Ectodermal cell (in vitro differentiated cells): ENCODE measurements around the gene FBXL2.

Source experiments
- H3K27ac ChIP-seq: 2 replicates; pipeline ENCODE4 v1.7.0; 2013; ENCODE audit warnings: mild to moderate bottlenecking, low read depth, low read length; ENCODE audit not compliant: insufficient read depth, poor library complexity, severe bottlenecking
- H3K27me3 ChIP-seq: 2 replicates; pipeline ENCODE4 v1.7.0; 2013; ENCODE audit warnings: mild to moderate bottlenecking, low read length; ENCODE audit not compliant: insufficient read depth, control insufficient read depth, poor library complexity, severe bottlenecking
- H3K36me3 ChIP-seq: one replicate; pipeline ENCODE4 v1.7.0; 2013; ENCODE audit warnings: low read length; ENCODE audit not compliant: control insufficient read depth, insufficient read depth
- H3K4me1 ChIP-seq: one replicate; pipeline ENCODE4 v1.7.0; 2013; ENCODE audit warnings: low read length; ENCODE audit not compliant: control insufficient read depth, insufficient read depth
- H3K4me3 ChIP-seq: 2 replicates; pipeline ENCODE4 v1.7.0; 2013; ENCODE audit warnings: low read depth, low read length, control low read depth; ENCODE audit not compliant: insufficient read depth
- H3K9me3 ChIP-seq: 2 replicates; pipeline ENCODE4 v1.7.0; 2013; ENCODE audit warnings: mild to moderate bottlenecking, low read length, moderate library complexity; ENCODE audit not compliant: control insufficient read depth
- WGBS, 2 experiments: methylation state at CpG; one replicate each; pipeline ENCODE4 v1.1.7; 2013; ENCODE audit warnings: missing lambda C conversion rate in 2 of 2; 5-methylcytosine and 5-hydroxymethylcytosine counted together

Gene FBXL2

GRCh38 chr3:33355611-33356010 lies 78.4 kb downstream of the FBXL2 start:
- Histone ChIP-seq H3K9me3 (no peaks in the 10 kb centered on the region), H3K4me1 (no peaks in the 10 kb centered on the region), H3K4me3 (no peak overlapping the region), H3K27ac (no peak overlapping the region), H3K36me3 (no peaks in the 10 kb centered on the region), H3K27me3 (no peaks in the 10 kb centered on the region)
- WGBS, 2 experiments, result 92 to 97% methylated on average over 5 of the region's 5 CpGs

- no peaks in the 10 kb centered on the region for H3K4me1 ChIP-seq
Measured at GRCh38 chr3:33358172-33358781, 81.0 kb downstream of the FBXL2 start.

GRCh38 chr3:33360136-33360825 lies 83.0 kb downstream of the FBXL2 start:
- Histone ChIP-seq H3K27ac (no peak overlapping the region), H3K9me3 (no peaks in the 10 kb centered on the region), H3K27me3 (no peaks in the 10 kb centered on the region), H3K4me3 (no peak overlapping the region), H3K36me3 (no peaks in the 10 kb centered on the region), H3K4me1 (peaks cover 4% of the 10 kb centered on the region)
- WGBS, 2 experiments, result 91 to 100% methylated on average over 1 of the region's 1 CpG

More at GRCh38 chr3:33358172-33358781, 81.0 kb downstream of the FBXL2 start:
- Histone ChIP-seq H3K9me3 (no peaks in the 10 kb centered on the region), H3K27me3 (no peaks in the 10 kb centered on the region), H3K27ac (peak overlapping the region; percentile 39), H3K4me3 (no peak overlapping the region), H3K36me3 (no peaks in the 10 kb centered on the region)
- WGBS, 2 experiments, result 77 to 84% methylated on average over 4 of the region's 4 CpGs

DNA sequence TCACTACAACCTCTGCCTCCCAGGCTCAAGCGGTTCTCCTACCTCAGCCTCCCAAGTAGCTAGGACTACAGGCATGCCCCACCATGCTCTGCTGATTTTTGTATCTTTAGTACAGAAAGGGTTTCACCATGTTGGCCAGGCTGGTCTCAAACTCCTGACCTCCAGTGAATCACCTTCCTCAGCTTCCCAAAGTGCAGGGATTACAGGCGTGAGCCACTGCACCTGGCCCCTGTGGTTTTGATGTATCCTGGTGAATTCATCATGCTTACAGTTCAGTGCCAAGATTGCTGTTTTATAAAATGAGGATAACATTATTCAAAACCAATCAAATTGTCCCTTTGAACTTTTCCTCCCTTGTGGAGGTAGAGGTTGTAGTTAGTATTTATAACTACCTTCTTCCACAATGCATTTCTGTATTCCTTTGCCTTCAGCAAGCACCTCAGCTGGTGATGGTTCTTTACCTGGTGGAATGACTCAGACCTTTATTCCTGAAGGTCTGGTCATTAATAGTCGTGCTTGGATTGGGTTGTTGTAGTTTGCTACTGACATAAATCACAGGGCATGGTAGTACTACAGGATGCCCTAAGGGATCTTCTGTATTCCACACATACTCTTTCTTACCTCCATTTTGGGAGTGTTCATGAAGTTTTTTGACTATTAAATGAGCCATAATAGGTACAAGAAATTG lies 86.0 kb downstream of the FBXL2 start:
- H3K27me3 ChIP-seq, result no peaks in the 10 kb centered on the region
- no peak overlapping the region for H3K4me3 ChIP-seq
- WGBS, 2 experiments, result 92 to 95% methylated on average over 3 of the region's 3 CpGs
- H3K27ac ChIP-seq, result no peak overlapping the region
- no peaks in the 10 kb centered on the region for H3K9me3 ChIP-seq
- H3K36me3 ChIP-seq, result no peaks in the 10 kb centered on the region
- peaks cover 4% of the 10 kb centered on the region for H3K4me1 ChIP-seq

DNA sequence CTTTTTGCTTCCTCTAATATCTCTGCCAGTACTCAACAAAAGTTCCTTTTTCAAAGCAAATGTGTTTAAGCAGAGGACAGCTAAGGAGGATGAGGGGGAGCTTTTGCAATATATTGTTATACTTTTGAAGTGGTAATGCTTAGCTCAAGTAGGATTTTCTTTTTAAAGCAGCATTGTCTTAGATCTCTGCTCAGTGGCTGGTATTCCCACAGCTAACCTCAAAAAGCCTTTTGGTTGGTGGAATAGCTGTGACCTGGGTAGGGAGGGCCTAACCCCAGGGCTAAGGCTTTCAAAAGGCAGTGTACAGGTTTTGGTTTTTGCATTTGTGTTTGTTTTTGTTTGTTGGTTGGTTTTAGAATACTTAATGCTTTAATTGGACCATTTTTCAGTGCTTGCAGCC lies 86.8 kb downstream of the FBXL2 start:
- no peak overlapping the region for H3K4me3 ChIP-seq
- peaks cover 4% of the 10 kb centered on the region for H3K4me1 ChIP-seq
- H3K9me3 ChIP-seq, result no peaks in the 10 kb centered on the region
- H3K27ac ChIP-seq, result no peak overlapping the region
- H3K36me3 ChIP-seq, result no peaks in the 10 kb centered on the region
- H3K27me3 ChIP-seq, result no peaks in the 10 kb centered on the region

- Histone ChIP-seq H3K27ac (no peak overlapping the region), H3K4me3 (no peak overlapping the region)
- WGBS, 2 experiments, result 92 to 93% methylated on average over 9 of the region's 10 CpGs
Measured at GRCh38 chr3:33364531-33365128, 87.4 kb downstream of the FBXL2 start.

GRCh38 chr3:33372218-33373081 lies 95.2 kb downstream of the FBXL2 start:
- 68 to 71% methylated on average over 14 of the region's 14 CpGs for WGBS, 2 experiments
- no peaks in the 10 kb centered on the region for H3K27me3 ChIP-seq
- H3K27ac ChIP-seq, result no peak overlapping the region
- H3K9me3 ChIP-seq, result no peaks in the 10 kb centered on the region
- H3K4me1 ChIP-seq, result no peaks in the 10 kb centered on the region
- H3K4me3 ChIP-seq, result no peak overlapping the region
- no peaks in the 10 kb centered on the region for H3K36me3 ChIP-seq

More at GRCh38 chr3:33364531-33365128, 87.4 kb downstream of the FBXL2 start:
- no peaks in the 10 kb centered on the region for H3K27me3 ChIP-seq
- H3K9me3 ChIP-seq, result no peaks in the 10 kb centered on the region
- peaks cover 4% of the 10 kb centered on the region for H3K4me1 ChIP-seq
- H3K36me3 ChIP-seq, result no peaks in the 10 kb centered on the region

GRCh38 chr3:33373082-33373437 lies 95.8 kb downstream of the FBXL2 start:
- H3K9me3 ChIP-seq, result no peaks in the 10 kb centered on the region
- H3K27ac ChIP-seq, result no peak overlapping the region
- no peaks in the 10 kb centered on the region for H3K4me1 ChIP-seq
- no peaks in the 10 kb centered on the region for H3K27me3 ChIP-seq
- 81 to 83% methylated on average over 6 of the region's 6 CpGs for WGBS, 2 experiments
- H3K36me3 ChIP-seq, result peaks cover 2% of the 10 kb centered on the region
- no peak overlapping the region for H3K4me3 ChIP-seq

GRCh38 chr3:33377489-33377888 lies 100.2 kb downstream of the FBXL2 start:
- Histone ChIP-seq H3K27ac (no peak overlapping the region), H3K4me3 (no peak overlapping the region), H3K9me3 (no peaks in the 10 kb centered on the region), H3K27me3 (no peaks in the 10 kb centered on the region), H3K36me3 (peaks cover 6% of the 10 kb centered on the region), H3K4me1 (no peaks in the 10 kb centered on the region)
- 85 to 89% methylated on average over 3 of the region's 3 CpGs for WGBS, 2 experiments
